OCI-LY1 (cell line): ENCODE results near the gene ERMAP.
A peak's percentile ranks its signal among the peaks of the same experiment; 100 is the strongest.

Source experiments
- H2AFZ ChIP-seq: fragments of 200-600 bp; sonication (generic), shearing (Covaris generic); 2 replicates; pipeline ENCODE4 v1.6.0; 2014; ENCODE audit warnings: antibody characterized with exemption, mild to moderate bottlenecking, low read length
- H3F3A ChIP-seq: fragments of 200-600 bp; sonication (generic), shearing (Covaris generic); 2 replicates; pipeline ENCODE4 v1.6.0; 2014; ENCODE audit warnings: mild to moderate bottlenecking, antibody characterized with exemption, low read length, moderate library complexity; ENCODE audit not compliant: insufficient read depth
- H3K27ac ChIP-seq: fragments of 200-600 bp; sonication (generic); 2 replicates; pipeline ENCODE4 v1.5.1; 2014; ENCODE audit warnings: low read length, mixed run types, mild to moderate bottlenecking, low read depth; ENCODE audit not compliant: poor library complexity, severe bottlenecking
- H3K27me3 ChIP-seq: fragments of 200-600 bp; sonication (generic); 2 replicates; pipeline ENCODE4 v1.6.0; 2014; ENCODE audit warnings: antibody characterized with exemption, mild to moderate bottlenecking, low read length, moderate library complexity; ENCODE audit not compliant: insufficient read depth
- H3K36me3 ChIP-seq: fragments of 200-600 bp; sonication (generic); 2 replicates; pipeline ENCODE4 v1.6.1; 2014; ENCODE audit warnings: mild to moderate bottlenecking, antibody characterized with exemption, low read length, moderate library complexity, mixed read lengths; ENCODE audit not compliant: insufficient read depth
- H3K4me1 ChIP-seq: fragments of 200-600 bp; sonication (generic); 2 replicates; pipeline ENCODE4 v1.5.1; 2014; ENCODE audit warnings: mild to moderate bottlenecking, low read length, moderate library complexity; ENCODE audit not compliant: insufficient read depth, severe bottlenecking
- H3K4me2 ChIP-seq: fragments of 200-600 bp; sonication (generic), shearing (Covaris generic); 2 replicates; pipeline ENCODE4 v1.6.1; 2014; ENCODE audit warnings: low read length
- H3K4me3 ChIP-seq: fragments of 200-600 bp; sonication (generic); 2 replicates; pipeline ENCODE4 v1.5.1; 2014; ENCODE audit warnings: low read length, low read depth, mild to moderate bottlenecking, mixed read lengths; ENCODE audit not compliant: poor library complexity, severe bottlenecking
- H3K79me2 ChIP-seq: fragments of 200-600 bp; shearing (Covaris generic); 2 replicates; pipeline ENCODE4 v1.6.1; 2016; ENCODE audit warnings: mixed run types, low read length, mixed read lengths; ENCODE audit not compliant: insufficient read depth
- H3K9ac ChIP-seq: fragments of 200-600 bp; sonication (generic), shearing (Covaris generic); 2 replicates; pipeline ENCODE4 v1.6.1; 2014; ENCODE audit warnings: mild to moderate bottlenecking, low read length, mixed read lengths
- H3K9me2 ChIP-seq: fragments of 200-600 bp; sonication (generic), shearing (Covaris generic); 2 replicates; pipeline ENCODE4 v1.6.1; 2014; ENCODE audit warnings: low read depth, mild to moderate bottlenecking, low read length, mixed read lengths
- H3K9me3 ChIP-seq: fragments of 200-600 bp; shearing (Covaris generic); 2 replicates; pipeline ENCODE4 v1.6.1; 2014; ENCODE audit warnings: low read length, mixed read lengths
- H4K20me1 ChIP-seq: fragments of 200-600 bp; sonication (generic), shearing (Covaris generic); 2 replicates; pipeline ENCODE4 v1.6.0; 2016; ENCODE audit warnings: mild to moderate bottlenecking, low read length; ENCODE audit not compliant: insufficient read depth
- EZH2 ChIP-seq: fragments of 200-600 bp; sonication (generic), shearing (Covaris generic); IDR thresholded peaks from 2 replicates; pipeline ENCODE4 v1.8.0; 2017; ENCODE audit warnings: borderline replicate concordance, mixed run types, mild to moderate bottlenecking, antibody characterized with exemption, low read length, moderate library complexity, mixed read lengths
- TF ChIP-seq, protein P1 (sequence below): fragments of 200-600 bp; sonication (generic), shearing (Covaris generic); IDR thresholded peaks from 2 replicates; pipeline ENCODE4 v1.5.1; 2017; ENCODE audit warnings: mild to moderate bottlenecking, antibody characterized with exemption, low read length, moderate library complexity, mixed read lengths

ERMAP gene

DNA sequence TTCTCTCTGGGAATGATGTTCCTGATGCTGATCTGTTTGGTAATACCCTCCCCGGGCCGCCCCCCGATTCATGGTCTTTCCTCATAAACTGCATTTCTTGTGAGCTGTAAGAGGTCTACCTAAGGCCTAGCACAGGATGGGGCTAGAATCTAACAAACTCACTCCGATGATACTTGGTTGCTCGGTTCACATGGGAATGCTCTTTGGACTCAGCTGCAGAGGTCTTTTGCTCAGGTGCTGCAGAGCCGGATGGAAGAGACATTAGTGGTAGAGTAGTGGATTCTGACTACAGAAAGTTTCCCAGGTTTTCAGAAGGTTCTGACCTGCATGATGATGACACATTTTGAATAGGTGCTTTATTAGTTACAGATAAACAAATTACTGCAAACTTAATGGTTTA lies 40.4 kb upstream of the ERMAP start:
- H4K20me1 ChIP-seq = no peaks in the 10 kb centered on the region
- no peak overlapping the region for H3K4me3 ChIP-seq
- H2AFZ ChIP-seq = no peak overlapping the region
- H3K4me1 ChIP-seq = no peaks in the 10 kb centered on the region
- H3K9me2 ChIP-seq = no peaks in the 10 kb centered on the region
- no peaks in the 10 kb centered on the region for H3K27me3 ChIP-seq
- no peaks in the 10 kb centered on the region for H3K9me3 ChIP-seq
- no peak overlapping the region for H3K9ac ChIP-seq
- no peak overlapping the region for H3K27ac ChIP-seq
- H3K79me2 ChIP-seq = peaks cover 1% of the 10 kb centered on the region; the same call in 1 of the 2 replicates
- no peak for TF ChIP-seq EZH2
- TF ChIP-seq, protein P1, sequence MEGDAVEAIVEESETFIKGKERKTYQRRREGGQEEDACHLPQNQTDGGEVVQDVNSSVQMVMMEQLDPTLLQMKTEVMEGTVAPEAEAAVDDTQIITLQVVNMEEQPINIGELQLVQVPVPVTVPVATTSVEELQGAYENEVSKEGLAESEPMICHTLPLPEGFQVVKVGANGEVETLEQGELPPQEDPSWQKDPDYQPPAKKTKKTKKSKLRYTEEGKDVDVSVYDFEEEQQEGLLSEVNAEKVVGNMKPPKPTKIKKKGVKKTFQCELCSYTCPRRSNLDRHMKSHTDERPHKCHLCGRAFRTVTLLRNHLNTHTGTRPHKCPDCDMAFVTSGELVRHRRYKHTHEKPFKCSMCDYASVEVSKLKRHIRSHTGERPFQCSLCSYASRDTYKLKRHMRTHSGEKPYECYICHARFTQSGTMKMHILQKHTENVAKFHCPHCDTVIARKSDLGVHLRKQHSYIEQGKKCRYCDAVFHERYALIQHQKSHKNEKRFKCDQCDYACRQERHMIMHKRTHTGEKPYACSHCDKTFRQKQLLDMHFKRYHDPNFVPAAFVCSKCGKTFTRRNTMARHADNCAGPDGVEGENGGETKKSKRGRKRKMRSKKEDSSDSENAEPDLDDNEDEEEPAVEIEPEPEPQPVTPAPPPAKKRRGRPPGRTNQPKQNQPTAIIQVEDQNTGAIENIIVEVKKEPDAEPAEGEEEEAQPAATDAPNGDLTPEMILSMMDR = no peak
- H3K36me3 ChIP-seq = peaks cover 71% of the 10 kb centered on the region
- no peaks in the 10 kb centered on the region for H3F3A ChIP-seq
- H3K4me2 ChIP-seq = no peak overlapping the region

DNA sequence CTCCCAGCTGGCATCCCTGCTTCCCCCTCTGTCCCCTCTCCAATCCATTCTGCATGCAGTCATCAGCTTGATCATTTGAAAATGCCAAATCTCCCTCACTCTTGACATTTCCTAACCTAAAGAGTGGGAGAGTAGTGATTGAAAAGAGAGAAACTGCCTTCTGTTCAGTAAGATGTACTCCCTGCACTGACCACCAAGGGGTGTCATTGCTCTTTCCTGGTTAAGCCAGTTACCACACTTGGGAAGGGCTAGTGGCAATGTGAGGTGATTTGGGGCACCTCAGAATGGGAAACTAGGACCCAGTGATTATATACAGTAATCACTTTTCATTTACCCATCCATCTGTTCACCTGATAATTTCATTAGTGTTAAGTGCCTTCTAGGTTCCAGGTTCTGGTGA lies 39.1 kb upstream of the ERMAP start:
- TF ChIP-seq EZH2 = no peak
- TF ChIP-seq, protein P1 = peak; percentile 74
- no peak overlapping the region for H3K27ac ChIP-seq
- no peaks in the 10 kb centered on the region for H3K4me1 ChIP-seq
- no peak overlapping the region for H2AFZ ChIP-seq
- no peak overlapping the region for H3K4me3 ChIP-seq
- H4K20me1 ChIP-seq = no peaks in the 10 kb centered on the region
- no peaks in the 10 kb centered on the region for H3F3A ChIP-seq
- H3K27me3 ChIP-seq = no peaks in the 10 kb centered on the region
- H3K79me2 ChIP-seq = no peaks in the 10 kb centered on the region
- no peaks in the 10 kb centered on the region for H3K9me3 ChIP-seq
- H3K36me3 ChIP-seq = peaks cover 82% of the 10 kb centered on the region
- no peaks in the 10 kb centered on the region for H3K9me2 ChIP-seq
- H3K4me2 ChIP-seq = no peak overlapping the region
- no peak overlapping the region for H3K9ac ChIP-seq

DNA sequence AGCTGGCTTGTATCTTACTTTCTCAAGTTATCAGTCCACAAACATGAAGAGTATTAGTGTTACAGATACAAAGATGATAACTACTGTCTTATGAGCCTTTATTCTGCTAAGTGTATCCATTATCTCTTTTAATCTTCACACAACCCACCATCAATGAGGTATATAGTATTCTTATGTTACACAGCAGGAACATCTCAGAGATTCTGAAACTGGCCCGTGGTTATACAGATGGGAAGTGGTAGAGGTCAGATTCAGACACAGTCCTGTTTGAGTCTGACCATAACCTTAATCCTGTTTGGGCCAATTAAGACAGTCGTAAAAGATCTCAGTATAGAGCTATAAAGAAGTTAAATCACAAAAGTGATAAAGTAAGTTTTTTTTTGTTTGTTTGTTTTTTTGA lies 37.2 kb upstream of the ERMAP start:
- Histone ChIP-seq H3K4me3 (no peak overlapping the region), H3K79me2 (no peaks in the 10 kb centered on the region), H3K27me3 (no peaks in the 10 kb centered on the region), H3K27ac (no peak overlapping the region), H3K4me2 (no peak overlapping the region), H3K9ac (no peak overlapping the region), H3K9me2 (no peaks in the 10 kb centered on the region), H3K4me1 (no peaks in the 10 kb centered on the region), H3K36me3 (peaks cover 70% of the 10 kb centered on the region), H3F3A (no peaks in the 10 kb centered on the region), H4K20me1 (no peaks in the 10 kb centered on the region), H2AFZ (no peak overlapping the region), H3K9me3 (no peaks in the 10 kb centered on the region)
- TF ChIP-seq EZH2 = no peak
- TF ChIP-seq, protein P1 = no peak
